GM23338 (cell line): ENCODE data around the gene NIBAN1. TPM values are rescaled to one million over a fixed set of nuclear protein-coding genes. Genes with fewer than 3 reads are reported as not detected.

ENCODE experiments used
- ATAC-seq: fragments of 200-7000 bp; cut with Tn5 transposase; 3 replicates; pipeline ENCODE4 v1.9.1; 2020
- DNase-seq: peaks from one replicate; pipeline ENCODE4 v3.0.0-alpha.2; 2015; ENCODE audit warnings: low spot score
- H2AFZ ChIP-seq: fragments of 200-600 bp; sonication (generic); 2 replicates; pipeline ENCODE4 v1.8.0; 2016; ENCODE audit warnings: antibody characterized with exemption, mild to moderate bottlenecking, moderate library complexity
- H3F3A ChIP-seq: fragments of 200-600 bp; sonication (generic); replicated peaks from 2 replicates; pipeline ENCODE4 v1.8.0; 2017; ENCODE audit warnings: antibody characterized with exemption, mixed run types, low read depth
- H3K27ac ChIP-seq: fragments of 200-600 bp; sonication (generic); 2 replicates; pipeline ENCODE4 v1.6.1; 2016; ENCODE audit warnings: low read depth
- H3K27me3 ChIP-seq: fragments of 200-600 bp; sonication (generic); 2 replicates; pipeline ENCODE4 v1.8.0; 2016; ENCODE audit warnings: mild to moderate bottlenecking, mixed run types, moderate library complexity; ENCODE audit not compliant: insufficient read depth
- H3K36me3 ChIP-seq: fragments of 200-600 bp; sonication (generic); 2 replicates; pipeline ENCODE4 v1.8.0; 2016; ENCODE audit warnings: mild to moderate bottlenecking; ENCODE audit not compliant: insufficient read depth
- H3K4me1 ChIP-seq: fragments of 200-600 bp; sonication (generic); 2 replicates; pipeline ENCODE4 v1.8.0; 2016; ENCODE audit warnings: mild to moderate bottlenecking, moderate library complexity; ENCODE audit not compliant: insufficient read depth
- H3K4me2 ChIP-seq: fragments of 200-600 bp; sonication (generic); 2 replicates; pipeline ENCODE4 v1.7.1; 2017; ENCODE audit warnings: mixed run types
- H3K4me3 ChIP-seq: fragments of 200-600 bp; sonication (generic); 2 replicates; pipeline ENCODE4 v1.6.1; 2016; ENCODE audit warnings: mixed run types
- H3K79me2 ChIP-seq: fragments of 200-600 bp; sonication (generic); replicated peaks from 2 replicates; pipeline ENCODE4 v1.8.0; 2017; ENCODE audit warnings: mild to moderate bottlenecking; ENCODE audit not compliant: insufficient read depth
- H3K9me2 ChIP-seq: fragments of 200-600 bp; sonication (generic); 2 replicates; pipeline ENCODE4 v1.8.0; 2017; ENCODE audit not compliant: insufficient read depth
- H4K20me1 ChIP-seq: fragments of 200-600 bp; sonication (generic); replicated peaks from 2 replicates; pipeline ENCODE4 v1.8.0; 2017; ENCODE audit warnings: mild to moderate bottlenecking; ENCODE audit not compliant: insufficient read depth
- H3K27ac Mint-ChIP-seq: 2 replicates; pipeline ENCODE4 v1.8.0; 2020; ENCODE audit warnings: inconsistent platforms, mild to moderate bottlenecking, moderate library complexity, mixed read lengths
- H3K27me3 Mint-ChIP-seq: 3 replicates; pipeline ENCODE4 v1.8.0; 2022; ENCODE audit warnings: low read depth, mild to moderate bottlenecking, moderate library complexity, mixed read lengths, inconsistent platforms; ENCODE audit not compliant: insufficient read depth, poor library complexity
- H3K36me3 Mint-ChIP-seq: 3 replicates; pipeline ENCODE4 v1.8.0; 2021; ENCODE audit warnings: low read depth, mild to moderate bottlenecking, inconsistent platforms, moderate library complexity, mixed read lengths
- H3K4me1 Mint-ChIP-seq: 3 replicates; pipeline ENCODE4 v1.8.0; 2020; ENCODE audit warnings: mild to moderate bottlenecking, inconsistent platforms, mixed read lengths
- H3K4me3 Mint-ChIP-seq: 3 replicates; pipeline ENCODE4 v1.8.0; 2021; ENCODE audit warnings: moderate library complexity, mild to moderate bottlenecking, inconsistent platforms, mixed read lengths
- H3K9me3 Mint-ChIP-seq: 3 replicates; pipeline ENCODE4 v1.8.0; 2020; ENCODE audit warnings: moderate library complexity, mild to moderate bottlenecking, inconsistent platforms, mixed read lengths
- CREB1 ChIP-seq: fragments of 250-450 bp; sonication (Bioruptor Pico); IDR thresholded peaks from 2 replicates; pipeline ENCODE4 v1.5.0; 2020; ENCODE audit warnings: low read depth, mild to moderate bottlenecking, moderate library complexity
- CTCF ChIP-seq, 2 experiments: fragments of 200-600 bp in 1 of 2; sonication (generic) in 1 of 2; conservative IDR thresholded peaks; 2 replicates each; pipeline versions ENCODE4 v1.5.1 to v1.6.1; 2016 to 2017; ENCODE audit warnings: antibody characterized with exemption in 2 of 2, low read depth in 2 of 2, mild to moderate bottlenecking in 2 of 2, moderate library complexity in 1 of 2
- ETS1 ChIP-seq: IDR thresholded peaks from 2 replicates; pipeline ENCODE4 v1.6.1; 2016; ENCODE audit warnings: antibody characterized with exemption
- EZH2phosphoT487 ChIP-seq: fragments of 200-600 bp; sonication (generic); IDR thresholded peaks from one replicate; pipeline ENCODE4 v1.8.1; 2018; ENCODE audit warnings: antibody characterized with exemption; ENCODE audit not compliant: unreplicated experiment
- NANOG ChIP-seq: IDR thresholded peaks from 2 replicates; pipeline ENCODE4 v1.6.1; 2016; ENCODE audit warnings: antibody characterized with exemption, borderline replicate concordance
- STAT1 ChIP-seq: IDR thresholded peaks from one replicate; pipeline ENCODE4 v1.6.1; 2016; ENCODE audit warnings: antibody characterized with exemption; ENCODE audit not compliant: unreplicated experiment
- ZNF114 ChIP-seq: fragments of 250-450 bp; sonication (Bioruptor Pico); IDR thresholded peaks from 2 replicates; pipeline ENCODE4 v1.5.0; 2020; ENCODE audit warnings: mild to moderate bottlenecking, moderate library complexity
- polyA plus RNA-seq: library from polyadenylated mRNA; unstranded; fragments of >200 nt; fragmentation: Nextera tagmentation; extraction: Ambion mirVana; gene quantifications from 2 replicates; pipeline ENCODE4 v1.2.1, GENCODE V29; 2016
- total RNA-seq: library from RNA; depleted of rRNA; stranded (reverse); fragments of >200 nt; shearing (Covaris generic); gene quantifications from 2 replicates; pipeline ENCODE4 v1.2.3, GENCODE V29; 2014

The NIBAN1 gene
- total and polyA plus RNA-seq, 2 experiments from 2014 or later = 5.5 to 12.3 TPM

- TF ChIP-seq CTCF (conservative IDR thresholded peaks at IDR 0.05; ENCODE audit: low read depth in 2 of 2) (no peak), ZNF114 (CRISPR knock-in tag) (no peak), NANOG (no peak)
Observed at GRCh38 chr1:184956999-184957700, 17.2 kb downstream of the NIBAN1 start (continued).

- H3K27me3 Mint-ChIP-seq = peaks cover 5% of the 10 kb centered on the region
- H2AFZ ChIP-seq = no peak overlapping the region
- H3K36me3 Mint-ChIP-seq = no peaks in the 10 kb centered on the region
- H3K9me2 ChIP-seq = no peaks in the 10 kb centered on the region
- H3K4me2 ChIP-seq = no peak overlapping the region
- H3K36me3 ChIP-seq = no peaks in the 10 kb centered on the region
- no peak overlapping the region for H3K27ac Mint-ChIP-seq
- H3K9me3 Mint-ChIP-seq = no peaks in the 10 kb centered on the region
- ATAC-seq = no peak
- no peak overlapping the region for H3K4me3 ChIP-seq
- H4K20me1 ChIP-seq = no peaks in the 10 kb centered on the region
- H3K27ac ChIP-seq = no peak overlapping the region
- TF ChIP-seq CTCF (conservative IDR thresholded peaks at IDR 0.05; ENCODE audit: low read depth in 2 of 2) = peak; percentile 8 to 41; a peak in 2 of 4 replicates
- TF ChIP-seq ETS1 = no peak
- H3K27me3 ChIP-seq = no peaks in the 10 kb centered on the region
- H3K79me2 ChIP-seq = no peaks in the 10 kb centered on the region
- no peaks in the 10 kb centered on the region for H3F3A ChIP-seq
- H3K4me3 Mint-ChIP-seq = no peak overlapping the region
- H3K4me1 ChIP-seq = peaks cover 3% of the 10 kb centered on the region; the same call in 1 of the 2 replicates
- H3K4me1 Mint-ChIP-seq = 0 out of 3 replicates have a peak, but pooled peaks cover 7% of the 10 kb centered on the region
- DNase-seq = no peak
Observed at GRCh38 chr1:184954232-184954995, 19.9 kb downstream of the NIBAN1 start.

GRCh38 chr1:184953600-184954219, 20.6 kb downstream of the NIBAN1 start:
- ATAC-seq = no peak
- Histone ChIP-seq H3K4me1 (peaks cover 3% of the 10 kb centered on the region; the same call in 1 of the 2 replicates), H3K27ac (no peak overlapping the region), H2AFZ (no peak overlapping the region), H3F3A (no peaks in the 10 kb centered on the region), H4K20me1 (no peaks in the 10 kb centered on the region), H3K27me3 (no peaks in the 10 kb centered on the region), H3K79me2 (no peaks in the 10 kb centered on the region), H3K9me2 (no peaks in the 10 kb centered on the region), H3K4me3 (no peak overlapping the region), H3K36me3 (no peaks in the 10 kb centered on the region), H3K4me2 (no peak overlapping the region)
- Mint-ChIP-seq H3K4me1 (0 out of 3 replicates have a peak, but pooled peaks cover 7% of the 10 kb centered on the region), H3K27me3 (peaks cover 5% of the 10 kb centered on the region), H3K9me3 (no peaks in the 10 kb centered on the region), H3K4me3 (no peak overlapping the region), H3K36me3 (no peaks in the 10 kb centered on the region), H3K27ac (no peak overlapping the region)
- no peak for DNase-seq
- no peak for TF ChIP-seq CREB1 (CRISPR knock-in tag)
- TF ChIP-seq CTCF (conservative IDR thresholded peaks at IDR 0.05; ENCODE audit: low read depth in 2 of 2) = no peak
- no peak for TF ChIP-seq EZH2phosphoT487
- TF ChIP-seq ETS1 = no peak
- TF ChIP-seq STAT1 = no peak
- TF ChIP-seq NANOG = no peak
